Endothelial cell (in vitro differentiated cells): ENCODE measurements around the gene ACSS1. TPM values are rescaled to one million over a fixed set of nuclear protein-coding genes. Genes with fewer than 3 reads are reported as not detected.
A peak's percentile ranks its signal among the peaks of the same experiment; 100 is the strongest.

Experiments
- DNase-seq: peaks from one replicate; pipeline ENCODE4 v3.0.0; 2021; ENCODE audit warnings: low spot score
- H3K27ac Mint-ChIP-seq: one replicate; pipeline ENCODE4 v1.8.0; 2021; ENCODE audit warnings: mixed read lengths, inconsistent platforms; ENCODE audit not compliant: unreplicated experiment
- H3K27me3 Mint-ChIP-seq: one replicate; pipeline ENCODE4 v1.8.0; 2021; ENCODE audit warnings: mild to moderate bottlenecking, moderate library complexity, mixed read lengths, inconsistent platforms; ENCODE audit not compliant: unreplicated experiment
- H3K36me3 Mint-ChIP-seq: one replicate; pipeline ENCODE4 v1.8.0; 2021; ENCODE audit warnings: mild to moderate bottlenecking, low read depth, mixed read lengths, inconsistent platforms; ENCODE audit not compliant: unreplicated experiment
- H3K4me1 Mint-ChIP-seq: one replicate; pipeline ENCODE4 v1.8.0; 2021; ENCODE audit warnings: mild to moderate bottlenecking, mixed read lengths, inconsistent platforms; ENCODE audit not compliant: unreplicated experiment
- H3K4me3 Mint-ChIP-seq: one replicate; pipeline ENCODE4 v1.8.0; 2021; ENCODE audit warnings: mild to moderate bottlenecking, mixed read lengths, inconsistent platforms; ENCODE audit not compliant: unreplicated experiment
- H3K9me3 Mint-ChIP-seq: one replicate; pipeline ENCODE4 v1.8.0; 2021; ENCODE audit warnings: mixed read lengths, inconsistent platforms; ENCODE audit not compliant: unreplicated experiment
- total RNA-seq: library from RNA; stranded (reverse); fragmentation: NEBNext Ultra II Directional; extraction: Animal tissue kit (Norgen Biotek cat#: 25700); gene quantifications from one replicate; pipeline ENCODE4 v1.2.1, GENCODE V29; 2021; ENCODE audit not compliant: unreplicated experiment
- TF ChIP-seq, protein P1 (sequence below): fragments of 200-600 bp; sonication (generic); IDR thresholded peaks from one replicate; pipeline ENCODE4 v1.5.0; 2021; ENCODE audit warnings: antibody characterized with exemption; ENCODE audit not compliant: unreplicated experiment

The ACSS1 gene
- total RNA-seq, 1 donor from 2014 or later, result 15.5 TPM

GRCh38 chr20:25043499-25044260, 14.3 kb downstream of the ACSS1 start:
- Mint-ChIP-seq H3K4me1 (peaks cover 23% of the 10 kb centered on the region), H3K27ac (no peak overlapping the region), H3K9me3 (no peaks in the 10 kb centered on the region), H3K27me3 (peaks cover 1% of the 10 kb centered on the region), H3K4me3 (no peak overlapping the region), H3K36me3 (no peaks in the 10 kb centered on the region)
- TF ChIP-seq, protein P1, sequence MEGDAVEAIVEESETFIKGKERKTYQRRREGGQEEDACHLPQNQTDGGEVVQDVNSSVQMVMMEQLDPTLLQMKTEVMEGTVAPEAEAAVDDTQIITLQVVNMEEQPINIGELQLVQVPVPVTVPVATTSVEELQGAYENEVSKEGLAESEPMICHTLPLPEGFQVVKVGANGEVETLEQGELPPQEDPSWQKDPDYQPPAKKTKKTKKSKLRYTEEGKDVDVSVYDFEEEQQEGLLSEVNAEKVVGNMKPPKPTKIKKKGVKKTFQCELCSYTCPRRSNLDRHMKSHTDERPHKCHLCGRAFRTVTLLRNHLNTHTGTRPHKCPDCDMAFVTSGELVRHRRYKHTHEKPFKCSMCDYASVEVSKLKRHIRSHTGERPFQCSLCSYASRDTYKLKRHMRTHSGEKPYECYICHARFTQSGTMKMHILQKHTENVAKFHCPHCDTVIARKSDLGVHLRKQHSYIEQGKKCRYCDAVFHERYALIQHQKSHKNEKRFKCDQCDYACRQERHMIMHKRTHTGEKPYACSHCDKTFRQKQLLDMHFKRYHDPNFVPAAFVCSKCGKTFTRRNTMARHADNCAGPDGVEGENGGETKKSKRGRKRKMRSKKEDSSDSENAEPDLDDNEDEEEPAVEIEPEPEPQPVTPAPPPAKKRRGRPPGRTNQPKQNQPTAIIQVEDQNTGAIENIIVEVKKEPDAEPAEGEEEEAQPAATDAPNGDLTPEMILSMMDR, result no peak
- DNase-seq, result no peak

DNA sequence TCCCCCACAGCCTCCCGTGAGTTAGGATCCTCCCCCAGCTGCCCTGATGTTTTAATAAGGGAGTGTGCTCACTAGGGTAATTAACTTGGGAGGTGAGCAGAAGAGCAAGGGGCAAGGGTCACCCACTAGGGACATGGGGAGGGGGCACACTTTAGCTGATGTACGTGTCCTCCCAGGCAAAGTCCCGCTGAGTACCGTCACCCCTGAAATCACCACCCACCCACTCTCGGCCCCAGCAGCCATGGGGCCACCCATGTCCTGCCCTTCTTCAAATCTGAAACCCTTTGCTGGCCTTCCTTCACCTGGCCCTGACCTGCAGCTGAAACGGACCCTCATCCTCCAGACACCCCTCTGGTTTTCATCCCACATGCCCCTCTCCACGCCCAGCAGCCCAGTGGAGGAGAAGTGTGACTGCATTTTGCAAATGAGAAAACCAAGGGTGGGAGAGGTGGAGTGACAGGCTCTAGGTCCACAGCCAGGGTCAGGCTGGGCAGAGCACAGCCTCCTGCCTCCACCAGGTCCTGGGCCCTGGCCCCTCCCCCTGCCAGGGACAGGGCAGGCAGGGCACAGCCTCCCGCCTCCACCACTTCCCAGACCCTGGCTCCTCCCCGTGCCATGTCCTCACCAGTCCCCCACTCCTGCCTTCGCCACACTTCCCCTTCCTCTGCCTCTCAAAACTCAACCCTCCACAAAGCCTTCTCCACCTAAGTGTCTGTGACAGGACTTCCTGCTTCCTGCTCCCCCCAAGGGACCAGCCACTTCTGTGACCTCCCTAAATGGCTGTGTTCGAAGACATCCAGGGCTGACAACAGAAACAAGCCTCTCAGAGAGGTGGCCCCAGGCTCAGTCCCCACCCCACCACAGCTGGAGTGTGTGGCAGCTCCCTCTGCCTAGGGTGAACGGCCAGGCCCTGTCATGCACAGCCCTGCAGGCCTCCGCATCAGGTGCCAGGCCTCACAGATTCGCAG, 15.1 kb downstream of the ACSS1 start:
- TF ChIP-seq, protein P1, result no peak
- Mint-ChIP-seq H3K27me3 (peaks cover 1% of the 10 kb centered on the region), H3K9me3 (no peaks in the 10 kb centered on the region), H3K4me1 (peaks cover 29% of the 10 kb centered on the region), H3K4me3 (no peak overlapping the region), H3K27ac (peak overlapping the region; percentile 13), H3K36me3 (no peaks in the 10 kb centered on the region)
- peak; percentile 46 for DNase-seq

GRCh38 chr20:25041813-25042530, 16.0 kb downstream of the ACSS1 start:
- H3K27ac Mint-ChIP-seq, result no peak overlapping the region

GRCh38 chr20:25040438-25040831, 17.5 kb downstream of the ACSS1 start:
- no peaks in the 10 kb centered on the region for H3K36me3 Mint-ChIP-seq
- peaks cover 2% of the 10 kb centered on the region for H3K27me3 Mint-ChIP-seq
- H3K4me3 Mint-ChIP-seq, result no peak overlapping the region

More at GRCh38 chr20:25041813-25042530, 16.0 kb downstream of the ACSS1 start:
- no peak for DNase-seq
- peaks cover 37% of the 10 kb centered on the region for H3K4me1 Mint-ChIP-seq
- H3K9me3 Mint-ChIP-seq, result no peaks in the 10 kb centered on the region
- TF ChIP-seq, protein P1, result no peak
- no peak overlapping the region for H3K4me3 Mint-ChIP-seq
- H3K27me3 Mint-ChIP-seq, result no peaks in the 10 kb centered on the region
- H3K36me3 Mint-ChIP-seq, result no peaks in the 10 kb centered on the region

More at GRCh38 chr20:25040438-25040831, 17.5 kb downstream of the ACSS1 start:
- H3K4me1 Mint-ChIP-seq, result peaks cover 52% of the 10 kb centered on the region
- H3K27ac Mint-ChIP-seq, result no peak overlapping the region
- TF ChIP-seq, protein P1, result no peak
- DNase-seq, result no peak
- no peaks in the 10 kb centered on the region for H3K9me3 Mint-ChIP-seq
